GM23338 (cell line): ENCODE data around the gene SAMD8. TPM values are rescaled to one million over a fixed set of nuclear protein-coding genes. Genes with fewer than 3 reads are reported as not detected.
"Not testable (repeated sequence)": the region's sequence is repeated elsewhere in the genome, so short reads cannot be mapped to it uniquely, and the experiment has no call there.

Experiments used
- ATAC-seq: fragments of 200-7000 bp; cut with Tn5 transposase; 3 replicates; pipeline ENCODE4 v1.9.1; 2020
- DNase-seq: peaks from one replicate; pipeline ENCODE4 v3.0.0-alpha.2; 2015; ENCODE audit warnings: low spot score
- H2AFZ ChIP-seq: fragments of 200-600 bp; sonication (generic); 2 replicates; pipeline ENCODE4 v1.8.0; 2016; ENCODE audit warnings: antibody characterized with exemption, mild to moderate bottlenecking, moderate library complexity
- H3F3A ChIP-seq: fragments of 200-600 bp; sonication (generic); replicated peaks from 2 replicates; pipeline ENCODE4 v1.8.0; 2017; ENCODE audit warnings: antibody characterized with exemption, mixed run types, low read depth
- H3K27ac ChIP-seq: fragments of 200-600 bp; sonication (generic); 2 replicates; pipeline ENCODE4 v1.6.1; 2016; ENCODE audit warnings: low read depth
- H3K27me3 ChIP-seq: fragments of 200-600 bp; sonication (generic); 2 replicates; pipeline ENCODE4 v1.8.0; 2016; ENCODE audit warnings: mild to moderate bottlenecking, mixed run types, moderate library complexity; ENCODE audit not compliant: insufficient read depth
- H3K36me3 ChIP-seq: fragments of 200-600 bp; sonication (generic); 2 replicates; pipeline ENCODE4 v1.8.0; 2016; ENCODE audit warnings: mild to moderate bottlenecking; ENCODE audit not compliant: insufficient read depth
- H3K4me1 ChIP-seq: fragments of 200-600 bp; sonication (generic); 2 replicates; pipeline ENCODE4 v1.8.0; 2016; ENCODE audit warnings: mild to moderate bottlenecking, moderate library complexity; ENCODE audit not compliant: insufficient read depth
- H3K4me2 ChIP-seq: fragments of 200-600 bp; sonication (generic); 2 replicates; pipeline ENCODE4 v1.7.1; 2017; ENCODE audit warnings: mixed run types
- H3K4me3 ChIP-seq: fragments of 200-600 bp; sonication (generic); 2 replicates; pipeline ENCODE4 v1.6.1; 2016; ENCODE audit warnings: mixed run types
- H3K79me2 ChIP-seq: fragments of 200-600 bp; sonication (generic); replicated peaks from 2 replicates; pipeline ENCODE4 v1.8.0; 2017; ENCODE audit warnings: mild to moderate bottlenecking; ENCODE audit not compliant: insufficient read depth
- H3K9me2 ChIP-seq: fragments of 200-600 bp; sonication (generic); 2 replicates; pipeline ENCODE4 v1.8.0; 2017; ENCODE audit not compliant: insufficient read depth
- H4K20me1 ChIP-seq: fragments of 200-600 bp; sonication (generic); replicated peaks from 2 replicates; pipeline ENCODE4 v1.8.0; 2017; ENCODE audit warnings: mild to moderate bottlenecking; ENCODE audit not compliant: insufficient read depth
- H3K27ac Mint-ChIP-seq: 2 replicates; pipeline ENCODE4 v1.8.0; 2020; ENCODE audit warnings: inconsistent platforms, mild to moderate bottlenecking, moderate library complexity, mixed read lengths
- H3K27me3 Mint-ChIP-seq: 3 replicates; pipeline ENCODE4 v1.8.0; 2022; ENCODE audit warnings: low read depth, mild to moderate bottlenecking, moderate library complexity, mixed read lengths, inconsistent platforms; ENCODE audit not compliant: insufficient read depth, poor library complexity
- H3K36me3 Mint-ChIP-seq: 3 replicates; pipeline ENCODE4 v1.8.0; 2021; ENCODE audit warnings: low read depth, mild to moderate bottlenecking, inconsistent platforms, moderate library complexity, mixed read lengths
- H3K4me1 Mint-ChIP-seq: 3 replicates; pipeline ENCODE4 v1.8.0; 2020; ENCODE audit warnings: mild to moderate bottlenecking, inconsistent platforms, mixed read lengths
- H3K4me3 Mint-ChIP-seq: 3 replicates; pipeline ENCODE4 v1.8.0; 2021; ENCODE audit warnings: moderate library complexity, mild to moderate bottlenecking, inconsistent platforms, mixed read lengths
- H3K9me3 Mint-ChIP-seq: 3 replicates; pipeline ENCODE4 v1.8.0; 2020; ENCODE audit warnings: moderate library complexity, mild to moderate bottlenecking, inconsistent platforms, mixed read lengths
- CTCF ChIP-seq, 2 experiments: fragments of 200-600 bp in 1 of 2; sonication (generic) in 1 of 2; conservative IDR thresholded peaks; 2 replicates each; pipeline versions ENCODE4 v1.5.1 to v1.6.1; 2016 to 2017; ENCODE audit warnings: antibody characterized with exemption in 2 of 2, low read depth in 2 of 2, mild to moderate bottlenecking in 2 of 2, moderate library complexity in 1 of 2
- ETS1 ChIP-seq: IDR thresholded peaks from 2 replicates; pipeline ENCODE4 v1.6.1; 2016; ENCODE audit warnings: antibody characterized with exemption
- EZH2 ChIP-seq: fragments of 200-600 bp; sonication (generic); IDR thresholded peaks from one replicate; pipeline ENCODE4 v1.8.0; 2017; ENCODE audit warnings: antibody characterized with exemption, mild to moderate bottlenecking, low read depth; ENCODE audit not compliant: unreplicated experiment
- EZH2phosphoT487 ChIP-seq: fragments of 200-600 bp; sonication (generic); IDR thresholded peaks from one replicate; pipeline ENCODE4 v1.8.1; 2018; ENCODE audit warnings: antibody characterized with exemption; ENCODE audit not compliant: unreplicated experiment
- NANOG ChIP-seq: IDR thresholded peaks from 2 replicates; pipeline ENCODE4 v1.6.1; 2016; ENCODE audit warnings: antibody characterized with exemption, borderline replicate concordance
- POLR2AphosphoS5 ChIP-seq: IDR thresholded peaks from 2 replicates; pipeline ENCODE4 v1.6.1; 2016; ENCODE audit warnings: antibody characterized with exemption, low read depth
- REST ChIP-seq: IDR thresholded peaks from one replicate; pipeline ENCODE4 v1.6.1; 2018; ENCODE audit warnings: antibody characterized with exemption; ENCODE audit not compliant: unreplicated experiment
- STAT1 ChIP-seq: IDR thresholded peaks from one replicate; pipeline ENCODE4 v1.6.1; 2016; ENCODE audit warnings: antibody characterized with exemption; ENCODE audit not compliant: unreplicated experiment
- ZNF114 ChIP-seq: fragments of 250-450 bp; sonication (Bioruptor Pico); IDR thresholded peaks from 2 replicates; pipeline ENCODE4 v1.5.0; 2020; ENCODE audit warnings: mild to moderate bottlenecking, moderate library complexity
- ZNF331 ChIP-seq: fragments of 250-450 bp; sonication (Bioruptor Pico); IDR thresholded peaks from 2 replicates; pipeline ENCODE4 v1.5.0; 2020; ENCODE audit warnings: low read depth, mild to moderate bottlenecking, moderate library complexity
- polyA plus RNA-seq: library from polyadenylated mRNA; unstranded; fragments of >200 nt; fragmentation: Nextera tagmentation; extraction: Ambion mirVana; gene quantifications from 2 replicates; pipeline ENCODE4 v1.2.1, GENCODE V29; 2016
- total RNA-seq: library from RNA; depleted of rRNA; stranded (reverse); fragments of >200 nt; shearing (Covaris generic); gene quantifications from 2 replicates; pipeline ENCODE4 v1.2.3, GENCODE V29; 2014

Gene SAMD8
- total and polyA plus RNA-seq, 2 experiments from 2014 or later: 7.8 to 28.4 TPM

GRCh38 chr10:75199949-75200348 lies 88.5 kb downstream of the SAMD8 start:
- not testable (repeated sequence) for H3K79me2 ChIP-seq, H3K27me3 ChIP-seq, H3K9me3 Mint-ChIP-seq, ATAC-seq, H3K36me3 Mint-ChIP-seq, H3K27me3 Mint-ChIP-seq, H3K4me3 Mint-ChIP-seq, H3F3A ChIP-seq, H3K9me2 ChIP-seq, H3K4me1 Mint-ChIP-seq, H3K4me3 ChIP-seq, H3K27ac Mint-ChIP-seq, H3K4me1 ChIP-seq, H4K20me1 ChIP-seq, H3K4me2 ChIP-seq, DNase-seq, H2AFZ ChIP-seq, H3K27ac ChIP-seq, H3K36me3 ChIP-seq

GRCh38 chr10:75201793-75202307 lies 90.4 kb downstream of the SAMD8 start:
- no peak for ATAC-seq
- peaks cover 1% of the 10 kb centered on the region for H3K4me1 Mint-ChIP-seq
- no peak for TF ChIP-seq ZNF331 (CRISPR knock-in tag)
- no peak for TF ChIP-seq EZH2
- TF ChIP-seq ZNF114 (CRISPR knock-in tag): no peak
- TF ChIP-seq CTCF (conservative IDR thresholded peaks at IDR 0.05; ENCODE audit: low read depth in 2 of 2): no peak
- no peak for TF ChIP-seq REST
- TF ChIP-seq ETS1: no peak
- TF ChIP-seq EZH2phosphoT487: no peak
- no peak for TF ChIP-seq STAT1
- no peak for TF ChIP-seq NANOG
- TF ChIP-seq POLR2AphosphoS5: no peak

More at GRCh38 chr10:75201793-75202307, 90.4 kb downstream of the SAMD8 start:
- Histone ChIP-seq H2AFZ (no peak overlapping the region), H3K27me3 (no peaks in the 10 kb centered on the region), H3K79me2 (no peaks in the 10 kb centered on the region), H3K9me2 (no peaks in the 10 kb centered on the region), H3K4me2 (no peak overlapping the region), H3K36me3 (no peaks in the 10 kb centered on the region), H3F3A (no peaks in the 10 kb centered on the region), H4K20me1 (no peaks in the 10 kb centered on the region), H3K4me1 (no peaks in the 10 kb centered on the region), H3K4me3 (no peak overlapping the region), H3K27ac (no peak overlapping the region)
- no peaks in the 10 kb centered on the region for H3K9me3 Mint-ChIP-seq
- H3K27ac Mint-ChIP-seq: no peak overlapping the region; the same call in 1 of the 2 replicates
- no peak overlapping the region for H3K4me3 Mint-ChIP-seq
- peaks cover 6% of the 10 kb centered on the region for H3K27me3 Mint-ChIP-seq
- DNase-seq: no peak
- no peaks in the 10 kb centered on the region for H3K36me3 Mint-ChIP-seq
